Liver (tissue), 9 donors: ENCODE measurements around the gene SPR. TPM values are rescaled to one million over a fixed set of nuclear protein-coding genes. Genes with fewer than 3 reads are reported as not detected.

Experiments
- DNase-seq: peaks from one replicate; pipeline ENCODE4 v3.0.0-alpha.2; 2017; ENCODE audit warnings: low spot score
- H3K27ac ChIP-seq, 2 donors: one replicate each; pipeline ENCODE4 v1.7.0; 2013; ENCODE audit warnings: inconsistent platforms in 2 of 2, low read length in 2 of 2, control low read depth in 1 of 2, low read depth in 1 of 2, mild to moderate bottlenecking in 1 of 2
- H3K27me3 ChIP-seq, 4 donors: one replicate each; pipeline versions ENCODE4 v1.6.1 to v1.7.0; 2013; ENCODE audit warnings: low read length in 3 of 4, inconsistent platforms in 1 of 4, mild to moderate bottlenecking in 1 of 4, moderate library complexity in 1 of 4; ENCODE audit not compliant: control insufficient read depth in 4 of 4, insufficient read depth in 4 of 4
- H3K36me3 ChIP-seq, 4 donors: one replicate each; pipeline versions ENCODE4 v1.6.1 to v1.7.0; 2013; ENCODE audit warnings: low read length in 3 of 4, mild to moderate bottlenecking in 3 of 4, low read depth in 1 of 4, moderate library complexity in 1 of 4; ENCODE audit not compliant: control insufficient read depth in 4 of 4, insufficient read depth in 3 of 4
- H3K4me1 ChIP-seq, 4 donors: one replicate each; pipeline versions ENCODE4 v1.6.1 to v1.7.0; 2013; ENCODE audit warnings: low read length in 3 of 4, mild to moderate bottlenecking in 3 of 4, moderate library complexity in 1 of 4; ENCODE audit not compliant: control insufficient read depth in 4 of 4, insufficient read depth in 4 of 4
- H3K4me3 ChIP-seq, 3 donors: one replicate each; pipeline versions ENCODE4 v1.6.1 to v1.7.0; 2013; ENCODE audit warnings: low read length in 3 of 3, control low read depth in 1 of 3, low read depth in 1 of 3, mild to moderate bottlenecking in 1 of 3
- H3K9ac ChIP-seq, 2 donors: one replicate each; pipeline ENCODE4 v1.7.0; 2013; ENCODE audit warnings: low read length in 2 of 2, mild to moderate bottlenecking in 2 of 2, moderate library complexity in 2 of 2, control low read depth in 1 of 2, low read depth in 1 of 2
- H3K9me3 ChIP-seq, 4 donors: one replicate each; pipeline versions ENCODE4 v1.6.1 to v1.7.0; 2013; ENCODE audit warnings: low read length in 3 of 4; ENCODE audit not compliant: control insufficient read depth in 4 of 4
- EGR1 ChIP-seq, 2 donors: IDR thresholded peaks; 2 replicates each; pipeline ENCODE4 v1.6.1; 2016 to 2018; ENCODE audit warnings: antibody characterized with exemption in 2 of 2, low read depth in 2 of 2
- FOXA1 ChIP-seq: IDR thresholded peaks from 2 replicates; pipeline ENCODE4 v1.6.1; 2016; ENCODE audit warnings: antibody characterized with exemption
- FOXA2 ChIP-seq: IDR thresholded peaks from 2 replicates; pipeline ENCODE4 v1.6.1; 2016; ENCODE audit warnings: antibody characterized with exemption
- GABPA ChIP-seq, 2 donors: IDR thresholded peaks in 1 of 2; conservative IDR thresholded peaks in 1 of 2; 2 replicates each; pipeline ENCODE4 v1.6.1; 2016; ENCODE audit warnings: antibody characterized with exemption in 2 of 2, mild to moderate bottlenecking in 1 of 2, moderate library complexity in 1 of 2
- HNF4A ChIP-seq, 2 donors: conservative IDR thresholded peaks; 2 replicates each; pipeline ENCODE4 v1.6.1; 2016; ENCODE audit warnings: antibody characterized with exemption in 2 of 2, mild to moderate bottlenecking in 2 of 2
- HNF4G ChIP-seq: IDR thresholded peaks from 2 replicates; pipeline ENCODE4 v1.6.1; 2016; ENCODE audit warnings: antibody characterized with exemption
- JUND ChIP-seq, 2 donors: IDR thresholded peaks; 2 replicates each; pipeline ENCODE4 v1.6.1; 2016; ENCODE audit warnings: antibody characterized with exemption in 2 of 2
- NR2F2 ChIP-seq: IDR thresholded peaks from 2 replicates; pipeline ENCODE4 v1.6.1; 2016; ENCODE audit warnings: antibody characterized with exemption
- RAD21 ChIP-seq, 2 donors: IDR thresholded peaks; 2 replicates each; pipeline ENCODE4 v1.6.1; 2016; ENCODE audit warnings: antibody characterized with exemption in 2 of 2, mild to moderate bottlenecking in 2 of 2
- RXRA ChIP-seq, 2 donors: IDR thresholded peaks; 2 replicates each; pipeline ENCODE4 v1.6.1; 2017 to 2018; ENCODE audit warnings: antibody characterized with exemption in 2 of 2, mild to moderate bottlenecking in 1 of 2
- SP1 ChIP-seq: IDR thresholded peaks from 2 replicates; pipeline ENCODE4 v1.6.1; 2018; ENCODE audit warnings: antibody characterized with exemption, mild to moderate bottlenecking
- TAF1 ChIP-seq: conservative IDR thresholded peaks from 2 replicates; pipeline ENCODE4 v1.6.1; 2016; ENCODE audit warnings: antibody characterized with exemption, mild to moderate bottlenecking
- YY1 ChIP-seq: IDR thresholded peaks from 2 replicates; pipeline ENCODE4 v1.6.1; 2016; ENCODE audit warnings: antibody characterized with exemption, mild to moderate bottlenecking
- WGBS: extraction: QIAGEN DNeasy Blood & Tissue Kit; methylation state at CpG from one replicate; pipeline ENCODE4 v1.1.7; 2013; 5-methylcytosine and 5-hydroxymethylcytosine counted together
- polyA plus RNA-seq, 2 donors: library from polyadenylated mRNA; stranded (reverse) in 1 of 2; unstranded in 1 of 2; fragments of 200-250 nt in 1 of 2; fragments of >200 nt in 1 of 2; fragmentation: Nextera tagmentation in 1 of 2; extraction: Ambion mirVana in 1 of 2; gene quantifications; one replicate each; pipeline versions ENCODE4 v1.2.1 to v1.2.3, GENCODE V29; 2013 to 2015
- total RNA-seq, 2 donors: library from RNA; depleted of rRNA; stranded (reverse); fragments of >200 nt; gene quantifications; one replicate each; pipeline ENCODE4 v1.2.3, GENCODE V29; 2014
- TF ChIP-seq, protein P1 (sequence below): IDR thresholded peaks from 2 replicates; pipeline ENCODE4 v1.6.1; 2016; ENCODE audit warnings: antibody characterized with exemption
- TF ChIP-seq, protein P2 (sequence below): IDR thresholded peaks from 2 replicates; pipeline ENCODE4 v1.6.1; 2016; ENCODE audit warnings: antibody characterized with exemption
- TF ChIP-seq, protein P3 (sequence below): IDR thresholded peaks from 2 replicates; pipeline ENCODE4 v1.6.1; 2016; ENCODE audit warnings: antibody characterized with exemption
- TF ChIP-seq, protein P4 (sequence below): IDR thresholded peaks from 2 replicates; pipeline ENCODE4 v1.6.1; 2016; ENCODE audit warnings: antibody characterized with exemption, mild to moderate bottlenecking
- donor health status: healthy.
- donor health status: healthy.
- donor health status: healthy.
- donor health status: healthy.
- donor health status: healthy.

SPR gene
- total and polyA plus RNA-seq, 4 donors = 13.6 to 60.8 (median 53.1) TPM

DNA sequence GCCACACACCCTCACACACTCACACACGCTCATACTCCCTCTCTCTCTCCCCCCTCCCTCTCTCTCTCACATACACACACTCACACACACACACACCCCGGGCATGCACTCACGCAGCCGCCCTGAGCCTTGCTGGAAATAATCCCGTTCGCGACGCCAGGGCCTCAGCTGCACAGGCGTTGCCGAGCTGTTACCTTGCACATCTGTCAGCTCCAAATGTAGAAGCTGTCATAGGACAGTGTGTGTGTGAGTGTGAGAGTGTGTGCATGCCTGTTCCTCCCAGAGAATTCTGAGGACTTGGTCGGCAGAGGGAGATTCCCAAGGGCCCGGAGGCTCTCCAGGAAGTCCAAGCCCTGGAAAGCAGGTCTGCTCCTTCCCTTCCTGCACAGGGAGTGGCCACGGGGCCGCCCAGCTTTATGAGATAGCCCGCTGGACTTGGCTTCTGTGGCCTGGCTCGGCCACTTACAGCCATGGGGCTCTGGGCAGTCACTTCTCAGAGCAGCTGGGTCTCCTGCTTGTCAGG is 8.6 kb downstream of the SPR start:
- Histone ChIP-seq H3K4me1 (peaks cover 0 to 4% (median 1%) of the 10 kb centered on the region in 4 donors), H3K27me3 (peaks cover 0 to 4% (median 0%) of the 10 kb centered on the region in 4 donors), H3K9me3 (no peaks in the 10 kb centered on the region), H3K4me3 (no peak overlapping the region), H3K27ac (no peak overlapping the region), H3K9ac (no peak overlapping the region), H3K36me3 (peaks cover 0 to 11% (median 6%) of the 10 kb centered on the region in 4 donors)
- WGBS = 34% methylated on average over 16 of the region's 16 CpGs
- TF ChIP-seq, protein P1, sequence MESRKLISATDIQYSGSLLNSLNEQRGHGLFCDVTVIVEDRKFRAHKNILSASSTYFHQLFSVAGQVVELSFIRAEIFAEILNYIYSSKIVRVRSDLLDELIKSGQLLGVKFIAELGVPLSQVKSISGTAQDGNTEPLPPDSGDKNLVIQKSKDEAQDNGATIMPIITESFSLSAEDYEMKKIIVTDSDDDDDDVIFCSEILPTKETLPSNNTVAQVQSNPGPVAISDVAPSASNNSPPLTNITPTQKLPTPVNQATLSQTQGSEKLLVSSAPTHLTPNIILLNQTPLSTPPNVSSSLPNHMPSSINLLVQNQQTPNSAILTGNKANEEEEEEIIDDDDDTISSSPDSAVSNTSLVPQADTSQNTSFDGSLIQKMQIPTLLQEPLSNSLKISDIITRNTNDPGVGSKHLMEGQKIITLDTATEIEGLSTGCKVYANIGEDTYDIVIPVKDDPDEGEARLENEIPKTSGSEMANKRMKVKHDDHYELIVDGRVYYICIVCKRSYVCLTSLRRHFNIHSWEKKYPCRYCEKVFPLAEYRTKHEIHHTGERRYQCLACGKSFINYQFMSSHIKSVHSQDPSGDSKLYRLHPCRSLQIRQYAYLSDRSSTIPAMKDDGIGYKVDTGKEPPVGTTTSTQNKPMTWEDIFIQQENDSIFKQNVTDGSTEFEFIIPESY = no peak
- no peak for TF ChIP-seq JUND (IDR thresholded peaks at IDR 0.05)
- no peak for TF ChIP-seq HNF4A (conservative IDR thresholded peaks at IDR 0.05)
- no peak for TF ChIP-seq TAF1
- DNase-seq = no peak

DNA sequence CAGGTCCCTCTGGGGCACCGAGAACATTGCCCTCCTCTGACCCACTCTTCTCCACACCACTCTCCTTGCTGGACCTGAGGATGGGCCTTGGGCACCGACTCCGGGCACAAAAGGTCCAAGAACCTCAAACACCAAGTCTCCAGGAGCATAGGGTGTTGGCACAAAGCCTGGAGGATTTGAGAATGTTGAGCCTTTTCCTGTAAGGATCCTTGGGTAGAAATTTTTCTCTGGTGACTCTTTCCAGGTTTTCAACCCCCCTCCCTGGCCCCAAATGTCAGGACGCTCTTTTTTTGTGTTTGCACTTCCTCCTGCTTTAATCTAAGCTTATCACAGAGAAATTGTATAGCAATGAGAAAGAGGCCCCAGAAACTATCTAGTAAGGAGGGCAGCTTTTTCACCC is 9.2 kb downstream of the SPR start:
- TF ChIP-seq FOXA1 (no peak), JUND (IDR thresholded peaks at IDR 0.05) (no peak), NR2F2 (no peak), RAD21 (IDR thresholded peaks at IDR 0.05) (no peak), GABPA (IDR thresholded peaks at IDR 0.05 in 1 of 2, conservative IDR thresholded peaks at IDR 0.05 in 1 of 2) (no peak), TAF1 (no peak), FOXA2 (no peak), YY1 (no peak), SP1 (no peak), RXRA (IDR thresholded peaks at IDR 0.05) (no peak), HNF4G (no peak), HNF4A (conservative IDR thresholded peaks at IDR 0.05) (no peak), EGR1 (IDR thresholded peaks at IDR 0.05; ENCODE audit: low read depth in 2 of 2) (no peak)
- TF ChIP-seq, protein P2, sequence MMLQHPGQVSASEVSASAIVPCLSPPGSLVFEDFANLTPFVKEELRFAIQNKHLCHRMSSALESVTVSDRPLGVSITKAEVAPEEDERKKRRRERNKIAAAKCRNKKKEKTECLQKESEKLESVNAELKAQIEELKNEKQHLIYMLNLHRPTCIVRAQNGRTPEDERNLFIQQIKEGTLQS = no peak
- TF ChIP-seq, protein P3, sequence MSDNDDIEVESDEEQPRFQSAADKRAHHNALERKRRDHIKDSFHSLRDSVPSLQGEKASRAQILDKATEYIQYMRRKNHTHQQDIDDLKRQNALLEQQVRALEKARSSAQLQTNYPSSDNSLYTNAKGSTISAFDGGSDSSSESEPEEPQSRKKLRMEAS = no peak
- TF ChIP-seq, protein P1 = no peak
- TF ChIP-seq, protein P4, sequence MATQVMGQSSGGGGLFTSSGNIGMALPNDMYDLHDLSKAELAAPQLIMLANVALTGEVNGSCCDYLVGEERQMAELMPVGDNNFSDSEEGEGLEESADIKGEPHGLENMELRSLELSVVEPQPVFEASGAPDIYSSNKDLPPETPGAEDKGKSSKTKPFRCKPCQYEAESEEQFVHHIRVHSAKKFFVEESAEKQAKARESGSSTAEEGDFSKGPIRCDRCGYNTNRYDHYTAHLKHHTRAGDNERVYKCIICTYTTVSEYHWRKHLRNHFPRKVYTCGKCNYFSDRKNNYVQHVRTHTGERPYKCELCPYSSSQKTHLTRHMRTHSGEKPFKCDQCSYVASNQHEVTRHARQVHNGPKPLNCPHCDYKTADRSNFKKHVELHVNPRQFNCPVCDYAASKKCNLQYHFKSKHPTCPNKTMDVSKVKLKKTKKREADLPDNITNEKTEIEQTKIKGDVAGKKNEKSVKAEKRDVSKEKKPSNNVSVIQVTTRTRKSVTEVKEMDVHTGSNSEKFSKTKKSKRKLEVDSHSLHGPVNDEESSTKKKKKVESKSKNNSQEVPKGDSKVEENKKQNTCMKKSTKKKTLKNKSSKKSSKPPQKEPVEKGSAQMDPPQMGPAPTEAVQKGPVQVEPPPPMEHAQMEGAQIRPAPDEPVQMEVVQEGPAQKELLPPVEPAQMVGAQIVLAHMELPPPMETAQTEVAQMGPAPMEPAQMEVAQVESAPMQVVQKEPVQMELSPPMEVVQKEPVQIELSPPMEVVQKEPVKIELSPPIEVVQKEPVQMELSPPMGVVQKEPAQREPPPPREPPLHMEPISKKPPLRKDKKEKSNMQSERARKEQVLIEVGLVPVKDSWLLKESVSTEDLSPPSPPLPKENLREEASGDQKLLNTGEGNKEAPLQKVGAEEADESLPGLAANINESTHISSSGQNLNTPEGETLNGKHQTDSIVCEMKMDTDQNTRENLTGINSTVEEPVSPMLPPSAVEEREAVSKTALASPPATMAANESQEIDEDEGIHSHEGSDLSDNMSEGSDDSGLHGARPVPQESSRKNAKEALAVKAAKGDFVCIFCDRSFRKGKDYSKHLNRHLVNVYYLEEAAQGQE = no peak
- Histone ChIP-seq H3K4me1 (peaks cover 0 to 4% (median 1%) of the 10 kb centered on the region in 4 donors), H3K9me3 (no peaks in the 10 kb centered on the region), H3K27ac (no peak overlapping the region), H3K36me3 (peaks cover 0 to 8% (median 2%) of the 10 kb centered on the region in 4 donors), H3K27me3 (peaks cover 0 to 6% (median 0%) of the 10 kb centered on the region in 4 donors), H3K4me3 (no peak overlapping the region), H3K9ac (no peak overlapping the region)
- 82% methylated on average over 4 of the region's 4 CpGs for WGBS
- DNase-seq = no peak
